Esophagus muscularis mucosa (tissue), 4 donors: ENCODE results near the gene NLRX1.

Experiments
- EP300 ChIP-seq: sonication (generic); formaldehyde crosslinking; IDR thresholded peaks from one replicate; pipeline ENCODE4 v1.6.1; 2017; ENCODE audit warnings: antibody characterized with exemption
- POLR2A ChIP-seq: fragments of 450-650 bp; IDR thresholded peaks from one replicate; pipeline ENCODE4 v1.6.1; 2017; ENCODE audit warnings: antibody characterized with exemption, moderate library complexity, mild to moderate bottlenecking, low read depth
- TF ChIP-seq, protein P1 (sequence below), 3 experiments: fragments of 200-600 bp in 2 of 3; fragments of 450-650 bp in 1 of 3; sonication (generic) in 2 of 3; IDR thresholded peaks; one replicate each; pipeline ENCODE4 v1.5.1; 2017 to 2019; ENCODE audit warnings: antibody characterized with exemption in 3 of 3, mild to moderate bottlenecking in 2 of 3, moderate library complexity in 1 of 3

DNA sequence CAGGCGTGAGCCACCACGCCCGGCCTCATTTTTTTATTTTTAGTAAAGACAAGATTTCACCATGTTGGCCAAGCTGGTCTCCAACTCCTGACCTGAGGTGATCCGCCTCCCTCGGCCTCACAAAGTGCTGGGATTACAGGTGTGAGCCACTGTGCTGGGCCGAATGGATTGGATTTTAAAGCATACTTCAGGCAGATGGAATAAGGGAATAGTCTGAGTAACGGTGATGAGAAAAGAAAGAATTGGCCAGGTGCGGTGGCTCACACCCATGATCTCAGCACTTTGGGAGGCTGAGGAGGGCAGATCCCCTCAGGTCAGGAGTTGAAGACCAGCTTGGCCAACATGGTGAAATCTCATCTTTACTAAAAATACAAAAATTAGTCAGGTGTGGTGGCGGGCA lies 35.5 kb downstream of the NLRX1 start:
- TF ChIP-seq POLR2A (no peak), EP300 (no peak)
- TF ChIP-seq, protein P1, sequence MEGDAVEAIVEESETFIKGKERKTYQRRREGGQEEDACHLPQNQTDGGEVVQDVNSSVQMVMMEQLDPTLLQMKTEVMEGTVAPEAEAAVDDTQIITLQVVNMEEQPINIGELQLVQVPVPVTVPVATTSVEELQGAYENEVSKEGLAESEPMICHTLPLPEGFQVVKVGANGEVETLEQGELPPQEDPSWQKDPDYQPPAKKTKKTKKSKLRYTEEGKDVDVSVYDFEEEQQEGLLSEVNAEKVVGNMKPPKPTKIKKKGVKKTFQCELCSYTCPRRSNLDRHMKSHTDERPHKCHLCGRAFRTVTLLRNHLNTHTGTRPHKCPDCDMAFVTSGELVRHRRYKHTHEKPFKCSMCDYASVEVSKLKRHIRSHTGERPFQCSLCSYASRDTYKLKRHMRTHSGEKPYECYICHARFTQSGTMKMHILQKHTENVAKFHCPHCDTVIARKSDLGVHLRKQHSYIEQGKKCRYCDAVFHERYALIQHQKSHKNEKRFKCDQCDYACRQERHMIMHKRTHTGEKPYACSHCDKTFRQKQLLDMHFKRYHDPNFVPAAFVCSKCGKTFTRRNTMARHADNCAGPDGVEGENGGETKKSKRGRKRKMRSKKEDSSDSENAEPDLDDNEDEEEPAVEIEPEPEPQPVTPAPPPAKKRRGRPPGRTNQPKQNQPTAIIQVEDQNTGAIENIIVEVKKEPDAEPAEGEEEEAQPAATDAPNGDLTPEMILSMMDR (IDR thresholded peaks at IDR 0.05): no peak
